Activated B cell treated with CpG ODN at 0.5 μM for 24 hours (primary cell): Measurements from ENCODE around the gene LRP2. TPM values are rescaled to one million over a fixed set of nuclear protein-coding genes. Genes with fewer than 3 reads are reported as not detected.

Experiments
- ATAC-seq: fragments of 200-7000 bp; cut with Tn5 transposase; one replicate; pipeline ENCODE4 v1.10.0; 2021; ENCODE audit warnings: low read depth, mild to moderate bottlenecking, moderate library complexity
- CTCF ChIA-PET: fragments of 350-600 bp; sonication (Branson Sonifier 250); formaldehyde crosslinking; loops from one replicate; lab custom pipeline; 2021; ENCODE audit warnings: antibody characterized with exemption; lab: Charles Lee
- POLR2A ChIA-PET: fragments of 350-600 bp; sonication (Branson Sonifier 250); formaldehyde crosslinking; loops from one replicate; lab custom pipeline; 2021; ENCODE audit warnings: antibody characterized with exemption; lab: Charles Lee
- DNase-seq: peaks from one replicate; pipeline ENCODE4 v3.0.0; 2022
- H3K27ac Mint-ChIP-seq: one replicate; pipeline ENCODE4 v1.8.0; 2020; ENCODE audit warnings: mixed read lengths
- H3K27me3 Mint-ChIP-seq: one replicate; pipeline ENCODE4 v1.8.0; 2021; ENCODE audit warnings: mixed read lengths
- H3K36me3 Mint-ChIP-seq: one replicate; pipeline ENCODE4 v1.8.0; 2021; ENCODE audit warnings: low read depth, mixed read lengths
- H3K4me1 Mint-ChIP-seq: one replicate; pipeline ENCODE4 v1.8.0; 2021; ENCODE audit warnings: mixed read lengths
- H3K4me3 Mint-ChIP-seq: one replicate; pipeline ENCODE4 v1.8.0; 2020; ENCODE audit warnings: mild to moderate bottlenecking, mixed read lengths
- H3K9me3 Mint-ChIP-seq: one replicate; pipeline ENCODE4 v1.8.0; 2020; ENCODE audit warnings: mixed read lengths
- intact Hi-C: fragments of 100-400 bp; cut with micrococcal nuclease; formaldehyde crosslinking; loops from one replicate; pipeline ENCODE4 v1.15.1; 2024
- total RNA-seq: library from RNA; stranded (reverse); gene quantifications from 2 replicates; pipeline ENCODE4 v1.2.3, GENCODE V29; 2022
- TF ChIP-seq, protein P1 (sequence below): fragments of 200-600 bp; IDR thresholded peaks from one replicate; pipeline ENCODE4 v1.8.0; 2022; ENCODE audit warnings: antibody characterized with exemption, mild to moderate bottlenecking

Gene LRP2
- total RNA-seq, 1 donor from 2014 or later = not detected

DNA sequence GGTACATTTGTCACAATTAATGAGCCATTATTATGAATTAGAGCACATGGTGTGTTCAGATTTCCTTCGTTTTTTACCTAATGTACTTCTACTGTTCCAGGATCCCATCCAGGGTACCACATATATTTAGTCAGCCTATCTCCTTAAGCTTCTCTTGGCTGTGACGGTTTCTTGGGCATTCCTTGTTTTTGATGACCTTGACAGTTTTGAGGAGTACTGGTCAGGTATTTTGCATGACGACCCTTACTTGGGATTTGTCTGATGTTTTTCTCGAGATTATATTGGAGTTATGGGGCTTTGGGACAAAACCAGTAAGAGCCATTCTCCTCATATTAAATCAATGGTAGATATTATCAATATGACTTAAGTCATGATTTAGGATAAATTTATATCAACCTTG lies 10.2 kb upstream of the LRP2 start:
- peaks cover 19% of the 10 kb centered on the region for H3K27me3 Mint-ChIP-seq
- intact Hi-C loops = no loop called here
- no peak for DNase-seq
- no peak overlapping the region for H3K4me3 Mint-ChIP-seq
- no peaks in the 10 kb centered on the region for H3K9me3 Mint-ChIP-seq
- H3K4me1 Mint-ChIP-seq = peaks cover 10% of the 10 kb centered on the region
- POLR2A ChIA-PET = no interaction called here
- H3K36me3 Mint-ChIP-seq = no peaks in the 10 kb centered on the region
- TF ChIP-seq, protein P1, sequence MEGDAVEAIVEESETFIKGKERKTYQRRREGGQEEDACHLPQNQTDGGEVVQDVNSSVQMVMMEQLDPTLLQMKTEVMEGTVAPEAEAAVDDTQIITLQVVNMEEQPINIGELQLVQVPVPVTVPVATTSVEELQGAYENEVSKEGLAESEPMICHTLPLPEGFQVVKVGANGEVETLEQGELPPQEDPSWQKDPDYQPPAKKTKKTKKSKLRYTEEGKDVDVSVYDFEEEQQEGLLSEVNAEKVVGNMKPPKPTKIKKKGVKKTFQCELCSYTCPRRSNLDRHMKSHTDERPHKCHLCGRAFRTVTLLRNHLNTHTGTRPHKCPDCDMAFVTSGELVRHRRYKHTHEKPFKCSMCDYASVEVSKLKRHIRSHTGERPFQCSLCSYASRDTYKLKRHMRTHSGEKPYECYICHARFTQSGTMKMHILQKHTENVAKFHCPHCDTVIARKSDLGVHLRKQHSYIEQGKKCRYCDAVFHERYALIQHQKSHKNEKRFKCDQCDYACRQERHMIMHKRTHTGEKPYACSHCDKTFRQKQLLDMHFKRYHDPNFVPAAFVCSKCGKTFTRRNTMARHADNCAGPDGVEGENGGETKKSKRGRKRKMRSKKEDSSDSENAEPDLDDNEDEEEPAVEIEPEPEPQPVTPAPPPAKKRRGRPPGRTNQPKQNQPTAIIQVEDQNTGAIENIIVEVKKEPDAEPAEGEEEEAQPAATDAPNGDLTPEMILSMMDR = no peak
- CTCF ChIA-PET = no interaction called here
- H3K27ac Mint-ChIP-seq = no peak overlapping the region
- ATAC-seq = no peak

DNA sequence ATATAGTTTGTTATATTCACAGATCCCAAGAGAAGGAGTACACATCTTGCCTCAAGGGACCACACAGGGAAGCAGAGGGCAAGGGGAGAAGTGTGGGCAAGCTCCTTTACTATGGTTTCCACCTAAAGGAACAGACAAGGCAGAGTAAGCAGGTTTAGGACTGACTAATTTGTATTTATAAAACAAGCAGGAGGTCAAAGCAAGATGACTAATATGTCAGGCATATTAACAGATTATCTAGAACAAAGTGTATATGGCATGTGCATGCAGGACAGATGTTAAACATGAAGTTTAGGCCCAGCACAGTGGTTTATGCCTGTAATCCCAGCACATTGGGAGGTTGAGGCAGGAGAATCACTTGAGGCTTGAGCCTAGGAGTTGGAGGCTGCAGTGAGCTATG lies 3.7 kb upstream of the LRP2 start:
- H3K9me3 Mint-ChIP-seq = no peaks in the 10 kb centered on the region
- H3K36me3 Mint-ChIP-seq = peaks cover 2% of the 10 kb centered on the region
- no peak for DNase-seq
- CTCF ChIA-PET = no interaction called here
- H3K27me3 Mint-ChIP-seq = peaks cover 33% of the 10 kb centered on the region
- POLR2A ChIA-PET = no interaction called here
- no peak for ATAC-seq
- no peak overlapping the region for H3K4me3 Mint-ChIP-seq
- peaks cover 38% of the 10 kb centered on the region for H3K4me1 Mint-ChIP-seq
- intact Hi-C loops = loop anchor here (10.0 kb wide), 1 partner anchor 209 kb away; the partner anchor contains the start of gene FASTKD1
- H3K27ac Mint-ChIP-seq = no peak overlapping the region
- TF ChIP-seq, protein P1 = no peak

DNA sequence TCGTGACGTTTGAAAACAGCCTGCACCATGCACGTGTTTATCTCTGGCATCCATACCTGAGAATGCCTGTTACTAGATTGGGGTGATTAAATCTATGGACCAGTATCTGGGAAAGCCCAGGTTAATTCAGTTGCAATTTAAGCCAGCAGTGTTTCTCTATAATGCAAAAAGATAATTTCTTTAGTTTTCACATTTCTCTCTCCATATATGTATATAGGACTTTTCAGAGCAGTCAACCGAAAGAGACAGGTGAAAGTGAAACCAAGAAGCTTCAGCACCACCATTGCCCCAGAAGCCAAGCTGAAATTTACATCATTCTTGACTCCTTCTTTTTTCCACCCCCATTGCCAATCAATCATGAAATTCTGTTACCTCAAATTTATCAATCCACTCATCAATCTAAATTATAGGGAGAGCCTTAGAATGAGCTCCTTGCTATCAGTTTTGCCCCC lies 2.7 kb upstream of the LRP2 start:
- H3K4me1 Mint-ChIP-seq = peaks cover 38% of the 10 kb centered on the region
- intact Hi-C loops = loop anchor here (10.0 kb wide), 1 partner anchor 210 kb away; the partner anchor contains the start of gene FASTKD1
- peak overlapping the region; percentile 88 for H3K4me3 Mint-ChIP-seq
- TF ChIP-seq, protein P1 = no peak
- H3K27ac Mint-ChIP-seq = no peak overlapping the region
- ChIA-PET CTCF (no interaction called here), POLR2A (no interaction called here)
- peaks cover 2% of the 10 kb centered on the region for H3K36me3 Mint-ChIP-seq
- H3K9me3 Mint-ChIP-seq = no peaks in the 10 kb centered on the region
- peaks cover 39% of the 10 kb centered on the region for H3K27me3 Mint-ChIP-seq
- DNase-seq = no peak
- ATAC-seq = no peak

DNA sequence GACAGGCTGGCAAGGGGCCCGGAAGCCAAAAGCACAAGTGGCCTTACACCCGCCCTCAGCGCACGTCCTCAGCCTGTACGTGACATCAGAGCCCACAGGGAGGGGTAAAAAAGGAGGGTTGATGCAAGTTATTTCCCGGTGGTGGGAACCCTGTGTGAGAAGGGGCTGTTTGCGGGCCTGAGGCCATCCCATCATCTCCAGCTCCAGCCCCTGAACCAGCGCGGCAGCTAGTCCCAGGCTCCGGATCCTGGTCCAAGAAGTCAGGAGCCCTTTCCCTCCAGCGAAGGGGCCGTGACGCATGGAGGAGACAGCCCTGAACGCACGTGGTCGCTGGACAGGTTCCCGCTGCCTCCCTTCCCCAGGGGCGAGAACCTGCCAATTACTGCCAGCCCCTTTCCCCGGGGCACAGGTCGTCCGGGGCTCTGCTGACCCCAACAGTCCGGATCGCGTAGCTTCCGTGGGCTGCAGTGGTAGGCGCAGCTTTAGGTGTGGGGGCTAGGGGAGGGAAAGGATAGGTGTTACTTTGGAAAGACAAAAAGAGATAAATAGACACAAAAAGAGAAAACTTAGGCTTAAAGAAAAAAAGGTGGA lies 1.3 kb upstream of the LRP2 start:
- ChIA-PET CTCF (no interaction called here), POLR2A (no interaction called here)
- intact Hi-C loops = loop anchor here (5.0 to 10.0 kb wide), 3 partner anchors 211 to 1449 kb away; partner anchors contain the start of genes CERS6 and FASTKD1
- H3K4me1 Mint-ChIP-seq = peaks cover 38% of the 10 kb centered on the region
- TF ChIP-seq, protein P1 = no peak
- ATAC-seq = peak; percentile 67
- DNase-seq = peak; percentile 18
- peaks cover 41% of the 10 kb centered on the region for H3K27me3 Mint-ChIP-seq
- peak overlapping the region; percentile 88 for H3K4me3 Mint-ChIP-seq
- no peaks in the 10 kb centered on the region for H3K9me3 Mint-ChIP-seq
- H3K27ac Mint-ChIP-seq = no peak overlapping the region
- peaks cover 2% of the 10 kb centered on the region for H3K36me3 Mint-ChIP-seq

DNA sequence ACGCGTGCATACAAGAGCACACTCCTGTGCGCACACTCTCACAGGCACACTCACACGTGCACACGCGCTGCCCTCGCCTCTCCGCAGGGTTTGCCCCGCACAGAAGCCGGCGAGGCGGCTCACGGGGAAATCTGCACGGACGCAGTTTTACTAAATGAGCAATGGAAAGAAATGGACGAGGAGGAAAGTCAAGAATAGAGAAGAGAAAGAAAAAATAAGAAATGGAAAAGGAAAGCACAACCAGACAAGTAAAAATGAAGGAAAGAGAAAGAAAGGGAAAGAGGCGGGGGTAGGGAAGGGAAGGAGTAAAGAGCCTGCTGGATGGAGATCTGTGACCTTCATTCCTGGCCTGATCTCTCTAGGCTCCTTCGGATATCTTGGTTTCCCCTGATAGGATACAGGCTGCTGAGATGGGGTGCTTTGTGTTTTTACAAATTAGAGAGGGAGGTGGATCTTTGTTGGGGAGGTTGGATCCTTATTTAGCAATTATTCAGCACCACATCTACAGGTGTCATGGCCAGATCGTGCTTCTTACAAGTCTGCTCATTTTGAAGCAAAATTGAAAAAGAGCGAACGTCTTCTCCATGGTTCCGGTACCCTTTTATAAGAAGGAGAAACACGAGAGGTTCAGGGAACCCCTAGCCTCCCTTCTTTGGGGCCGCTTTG lies 693 bp upstream of the LRP2 start:
- Mint-ChIP-seq H3K27ac (no peak overlapping the region), H3K4me3 (peak overlapping the region; percentile 88), H3K4me1 (peaks cover 38% of the 10 kb centered on the region), H3K9me3 (no peaks in the 10 kb centered on the region), H3K36me3 (peaks cover 2% of the 10 kb centered on the region), H3K27me3 (peaks cover 44% of the 10 kb centered on the region)
- ChIA-PET CTCF (no interaction called here), POLR2A (no interaction called here)
- intact Hi-C loops = loop anchor here (5.0 to 10.0 kb wide), 3 partner anchors 212 to 1449 kb away; partner anchors contain the start of genes CERS6 and FASTKD1
- ATAC-seq = peak; percentile 9
- TF ChIP-seq, protein P1 = no peak
- DNase-seq = no peak
